GM19023 (cell line): ENCODE measurements around the gene ZNHIT3.

Experiments used
- ATAC-seq: cut with Tn5 transposase; IDR thresholded peaks from one replicate; pipeline ENCODE4 v1.9.1; 2021; ENCODE audit warnings: mild to moderate bottlenecking, moderate library complexity; ENCODE audit not compliant: unreplicated experiment

ZNHIT3 gene

GRCh38 chr17:36509272-36509985, 22.9 kb downstream of the ZNHIT3 start:
- ATAC-seq, result no peak

- ATAC-seq, result no peak
These were observed 24.2 kb downstream of the ZNHIT3 start for GRCh38 chr17:36510636-36511035.

GRCh38 chr17:36511216-36511615, 24.7 kb downstream of the ZNHIT3 start:
- no peak for ATAC-seq

- ATAC-seq, result no peak
These were observed 26.2 kb downstream of the ZNHIT3 start for GRCh38 chr17:36512641-36513040.

GRCh38 chr17:36514856-36515255, 28.4 kb downstream of the ZNHIT3 start:
- ATAC-seq, result no peak

GRCh38 chr17:36515837-36516236, 29.4 kb downstream of the ZNHIT3 start:
- ATAC-seq, result no peak

GRCh38 chr17:36523113-36523512, 36.6 kb downstream of the ZNHIT3 start:
- ATAC-seq, result no peak

- ATAC-seq, result no peak
These were observed 38.0 kb downstream of the ZNHIT3 start for GRCh38 chr17:36524428-36524876.

GRCh38 chr17:36525113-36525512, 38.6 kb downstream of the ZNHIT3 start:
- no peak for ATAC-seq

GRCh38 chr17:36525888-36526287, 39.4 kb downstream of the ZNHIT3 start:
- ATAC-seq, result no peak

GRCh38 chr17:36527621-36528250, 41.3 kb downstream of the ZNHIT3 start:
- ATAC-seq, result no peak

GRCh38 chr17:36529121-36529520, 42.6 kb downstream of the ZNHIT3 start:
- ATAC-seq, result no peak

GRCh38 chr17:36532435-36532975, 46.0 kb downstream of the ZNHIT3 start:
- ATAC-seq, result no peak

GRCh38 chr17:36533935-36534839, 47.7 kb downstream of the ZNHIT3 start:
- ATAC-seq, result peak; percentile 41

- peak; percentile 79 for ATAC-seq
These were observed 48.6 kb downstream of the ZNHIT3 start, which contains the start of the genes MYO19 and PIGW for GRCh38 chr17:36534840-36535668. Gene MYO19, minus strand, starts transcription at chr17:36534868. Its CDS starts 2,330 bp downstream, at chr17:36532538. Gene PIGW, plus strand, starts transcription at chr17:36534987. Its CDS starts 2,115 bp downstream, at chr17:36537102.

GRCh38 chr17:36535669-36536081, 49.2 kb downstream of the ZNHIT3 start:
- ATAC-seq, result peak; percentile 11

GRCh38 chr17:36540696-36541095, 54.2 kb downstream of the ZNHIT3 start:
- ATAC-seq, result no peak

- no peak for ATAC-seq
These were observed 56.3 kb downstream of the ZNHIT3 start for GRCh38 chr17:36542755-36543154.

- ATAC-seq, result peak; percentile 1
These were observed 57.5 kb downstream of the ZNHIT3 start for GRCh38 chr17:36544044-36544306.
